Breast epithelium (tissue), 3 donors: ENCODE results near the gene RNF180.

Experiments
- CTCF ChIP-seq, 3 donors: fragments of 450-650 bp; IDR thresholded peaks; one replicate each; pipeline ENCODE4 v1.5.1; 2016 to 2017; ENCODE audit warnings: antibody characterized with exemption in 3 of 3, mild to moderate bottlenecking in 3 of 3, moderate library complexity in 3 of 3
- POLR2AphosphoS5 ChIP-seq, 3 donors: sonication (generic); formaldehyde crosslinking; IDR thresholded peaks; one replicate each; pipeline ENCODE4 v1.6.1; 2017; ENCODE audit warnings: antibody characterized with exemption in 3 of 3

GRCh38 chr5:64364426-64364825 is 198.8 kb downstream of the RNF180 start:
- no peak for TF ChIP-seq CTCF (IDR thresholded peaks at IDR 0.05)
- no peak for TF ChIP-seq POLR2AphosphoS5 (IDR thresholded peaks at IDR 0.05)
